Astrocyte (in vitro differentiated cells and primary cell): ENCODE measurements around the gene GAB1.

Source experiments
- CTCF ChIP-seq: IDR thresholded peaks from 2 replicates; pipeline ENCODE4 v1.5.1; 2011; ENCODE audit warnings: low read depth, mild to moderate bottlenecking, inconsistent platforms, low read length, moderate library complexity; ENCODE audit not compliant: insufficient read depth
- EZH2 ChIP-seq: IDR thresholded peaks from 2 replicates; pipeline ENCODE4 v1.6.1; 2012; ENCODE audit warnings: mild to moderate bottlenecking, low read length, inconsistent platforms; ENCODE audit not compliant: insufficient read depth

- TF ChIP-seq CTCF (no peak), EZH2 (no peak)
These were observed 27.4 kb downstream of the GAB1 start for GRCh38 chr4:143364063-143364462.
